Measurements from ENCODE around the gene G6PD.
A peak's percentile ranks its signal among the peaks of the same experiment; 100 is the strongest.
"Not testable (repeated sequence)": the region's sequence is repeated elsewhere in the genome, so short reads cannot be mapped to it uniquely, and the experiment has no call there.

The G6PD gene

DNA sequence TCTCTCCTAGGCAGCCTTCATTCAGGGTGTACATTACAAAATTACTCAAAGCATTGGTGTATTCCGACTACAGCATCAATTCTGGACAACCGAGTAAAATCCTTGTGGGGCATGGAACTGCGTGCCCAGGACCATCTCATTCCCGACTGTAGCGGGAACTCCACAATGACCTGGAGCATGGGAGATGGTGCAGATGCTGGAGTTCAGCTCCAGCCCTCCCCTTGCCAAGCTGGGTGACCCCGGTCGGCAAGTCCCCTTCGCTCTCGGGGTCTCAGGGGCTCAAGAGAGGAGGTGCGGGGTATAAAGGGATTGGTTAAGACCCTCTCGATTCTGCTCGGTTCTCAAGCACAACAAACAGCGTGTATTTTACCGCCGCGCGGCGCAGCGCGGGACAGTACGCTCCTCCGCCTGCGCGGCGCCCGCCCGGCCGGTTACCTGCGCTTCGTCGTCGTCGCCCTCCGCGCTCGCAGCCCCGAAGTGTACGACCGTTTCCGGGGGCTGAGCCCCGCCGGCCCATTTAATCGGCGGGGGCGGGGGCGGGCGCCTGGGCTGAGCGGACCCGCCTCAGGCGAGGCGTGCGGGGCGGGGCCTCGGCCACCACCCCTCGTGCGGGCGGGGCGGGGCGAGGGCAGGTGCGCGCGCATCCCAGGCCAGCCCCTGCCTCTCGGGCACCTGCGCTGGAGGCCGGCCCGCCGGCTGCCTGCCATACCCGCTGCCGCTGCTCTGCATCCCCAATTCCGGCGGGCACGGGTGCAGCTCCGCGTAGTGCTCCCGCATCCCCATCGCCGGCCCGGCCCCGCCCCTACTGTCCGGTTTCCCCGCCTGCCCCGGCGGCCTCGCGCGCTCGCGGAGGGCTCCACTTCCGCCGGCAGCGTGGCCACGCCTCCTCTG is at the start of gene G6PD:
Gene G6PD (minus strand): TSS at position 493 of the 891 bp plus-strand sequence. CDS start 691 bp downstream, outside the sequence.
- peak; percentile 64 for DNase-seq

DNA sequence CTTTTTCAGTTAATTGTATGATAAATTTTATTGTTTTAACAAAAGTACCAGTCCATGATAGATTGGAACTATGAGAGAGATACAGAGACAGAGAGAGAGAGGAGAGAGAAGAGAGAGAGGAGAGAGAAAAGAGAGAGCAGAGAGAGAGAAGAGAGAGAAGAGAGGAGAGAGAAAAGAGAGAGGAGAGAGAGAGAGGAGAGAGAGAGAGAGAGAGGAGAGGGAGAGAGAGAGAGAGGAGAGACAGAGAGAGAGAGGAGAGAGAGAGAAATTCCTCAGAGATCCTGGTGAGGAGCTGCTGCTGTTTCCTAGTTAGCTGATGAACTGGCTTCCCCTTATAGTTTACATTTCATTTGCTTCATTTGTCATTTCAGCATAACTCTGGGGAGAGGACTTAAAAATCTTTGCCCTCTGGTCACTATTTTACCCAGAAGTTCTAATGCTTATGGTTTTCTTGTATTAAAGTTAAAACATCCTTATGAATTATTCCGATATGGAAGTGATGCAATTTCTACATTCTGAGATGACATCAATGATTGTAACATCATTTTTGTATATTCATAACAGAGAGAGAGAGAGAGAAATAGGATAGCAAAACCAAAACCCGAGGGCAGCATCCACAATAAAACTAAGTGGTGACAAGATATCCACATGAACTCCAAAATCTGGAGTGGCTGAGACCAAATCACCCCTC is 49.1 kb upstream of the G6PD start:
- DNase-seq, result peak; percentile 0

DNA sequence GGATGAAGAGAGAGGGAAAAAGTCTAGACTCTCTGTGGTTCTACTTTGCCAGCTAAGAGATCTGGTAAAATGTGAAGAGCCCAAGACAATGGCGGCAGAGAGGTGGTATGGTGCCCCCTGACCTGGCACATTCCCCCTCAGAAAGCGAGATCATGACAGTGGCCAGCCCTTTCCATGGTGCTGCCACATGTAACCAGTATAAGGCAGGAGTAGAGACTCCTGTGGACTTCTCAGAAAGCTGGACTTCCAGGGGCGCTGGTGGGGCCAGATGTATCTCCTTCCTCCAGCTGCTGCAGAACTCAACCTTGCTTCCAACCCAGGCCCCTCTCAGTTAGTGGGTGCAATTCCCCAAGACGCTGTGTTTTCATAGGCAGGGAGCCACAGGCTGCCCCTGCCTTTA is 47.8 kb upstream of the G6PD start:
- DNase-seq, result no peak

DNA sequence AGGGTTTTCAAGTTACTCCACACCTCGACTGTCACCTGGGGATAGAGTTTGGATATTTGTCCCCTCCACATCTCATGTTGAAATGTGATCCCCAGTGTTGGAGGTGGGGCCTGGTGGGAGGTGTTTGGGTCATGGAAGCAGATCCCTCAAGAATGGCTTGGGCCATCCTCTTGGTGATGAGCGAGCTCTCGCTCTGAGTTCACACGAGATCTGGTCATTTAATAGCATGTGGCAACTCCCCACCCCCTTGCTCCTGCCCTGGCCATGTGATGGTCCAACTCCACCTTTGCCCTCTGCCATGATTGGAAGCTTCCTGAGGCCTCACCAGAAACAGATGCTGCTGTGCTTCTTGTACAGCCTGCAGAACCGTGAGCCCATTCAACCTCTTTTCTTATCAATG is 46.6 kb upstream of the G6PD start:
- DNase-seq, result no peak

DNA sequence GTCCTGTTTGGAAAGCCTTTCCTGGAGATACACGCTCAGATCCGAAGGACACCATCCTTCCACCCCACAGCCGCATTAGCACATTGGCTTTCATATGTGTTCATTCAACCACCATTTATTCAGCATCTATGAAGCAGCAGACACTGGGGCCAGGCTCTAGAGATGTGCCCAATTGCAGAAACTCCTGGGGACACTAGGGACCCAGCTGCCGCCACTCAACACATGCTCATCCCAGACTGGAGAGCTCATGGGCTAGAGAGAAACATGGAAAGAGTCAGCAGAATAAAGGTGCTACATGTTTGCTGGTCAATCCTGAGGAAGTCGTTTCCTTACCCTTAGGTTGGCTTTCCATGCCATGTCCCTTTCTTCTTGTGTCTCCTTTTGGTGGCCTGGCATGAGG is 45.9 kb upstream of the G6PD start:
- no peak for DNase-seq

DNA sequence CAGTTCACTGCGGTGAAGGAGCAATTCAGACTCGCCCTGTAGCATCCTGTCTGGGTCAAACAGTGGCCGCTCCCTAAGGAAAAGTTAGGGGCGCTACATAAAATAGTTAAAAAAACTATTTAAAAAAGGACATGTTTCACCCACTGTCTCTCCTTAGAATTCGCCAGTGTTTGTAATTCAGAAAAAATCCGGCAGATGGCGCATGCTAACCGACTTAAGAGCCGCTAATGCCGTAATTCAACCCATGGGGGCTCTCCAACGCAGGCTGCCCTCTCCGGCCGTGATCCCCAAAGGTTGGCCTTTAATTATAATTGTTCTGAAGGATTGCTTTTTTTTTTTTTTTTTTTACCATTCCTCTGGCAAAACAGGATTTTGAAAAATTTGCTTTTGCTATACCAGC is 43.8 kb upstream of the G6PD start:
- DNase-seq, result not testable (repeated sequence)

DNA sequence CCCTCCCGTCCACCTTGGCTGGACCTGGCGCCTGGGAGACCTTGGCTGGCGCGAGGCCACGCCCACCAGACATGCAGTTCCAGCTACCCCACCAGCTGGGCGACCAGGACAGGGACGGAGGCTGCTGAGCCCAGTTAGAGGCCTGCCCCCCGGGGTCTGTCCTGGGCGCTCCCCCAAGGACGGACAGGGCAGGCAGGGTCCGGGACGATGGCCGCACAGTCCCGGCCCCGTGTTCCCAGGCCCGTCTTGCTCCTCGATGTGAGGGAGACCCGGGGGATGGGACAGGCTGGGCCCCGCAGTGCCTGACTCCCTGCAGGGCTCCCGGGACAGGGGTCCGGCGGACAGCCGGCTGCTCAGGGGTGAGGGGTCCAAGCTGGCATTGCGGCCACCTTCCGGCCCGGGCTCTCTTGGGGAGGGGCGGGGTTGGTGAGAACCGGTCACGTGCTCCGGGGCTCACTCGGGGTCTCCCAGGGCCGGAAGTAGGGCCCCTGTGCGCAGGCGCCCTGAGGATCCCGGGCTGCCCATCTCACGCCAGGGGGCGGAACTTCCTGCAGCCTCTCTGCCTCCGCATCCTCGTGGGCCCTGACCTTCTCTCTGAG is 38.0 kb upstream of the G6PD start, which contains the start of gene CTAG1A:
Gene CTAG1A (plus strand): TSS at position 549 of the 599 bp plus-strand sequence. CDS start 74 bp downstream, outside the sequence.
- DNase-seq, result not testable (repeated sequence)

DNA sequence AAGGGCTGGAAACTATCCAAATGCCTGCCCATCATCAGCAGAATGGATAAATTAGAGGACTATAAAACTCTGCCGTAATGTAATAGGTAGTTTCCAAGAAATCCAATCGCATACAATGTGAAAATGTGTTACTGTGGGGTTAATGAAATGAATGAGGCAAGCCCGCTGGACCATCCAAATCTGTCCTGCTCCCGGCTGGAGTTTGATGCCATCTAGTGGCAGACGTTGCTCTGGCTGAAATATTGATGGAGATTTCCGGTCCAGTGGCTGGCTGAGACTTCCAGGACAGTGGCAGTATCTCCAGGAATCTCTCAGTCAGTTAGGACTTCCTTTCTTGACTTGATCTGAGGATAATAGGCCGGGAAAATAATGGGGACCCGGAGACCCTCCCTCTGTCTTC is 36.3 kb upstream of the G6PD start:
- DNase-seq, result not testable (repeated sequence)

DNA sequence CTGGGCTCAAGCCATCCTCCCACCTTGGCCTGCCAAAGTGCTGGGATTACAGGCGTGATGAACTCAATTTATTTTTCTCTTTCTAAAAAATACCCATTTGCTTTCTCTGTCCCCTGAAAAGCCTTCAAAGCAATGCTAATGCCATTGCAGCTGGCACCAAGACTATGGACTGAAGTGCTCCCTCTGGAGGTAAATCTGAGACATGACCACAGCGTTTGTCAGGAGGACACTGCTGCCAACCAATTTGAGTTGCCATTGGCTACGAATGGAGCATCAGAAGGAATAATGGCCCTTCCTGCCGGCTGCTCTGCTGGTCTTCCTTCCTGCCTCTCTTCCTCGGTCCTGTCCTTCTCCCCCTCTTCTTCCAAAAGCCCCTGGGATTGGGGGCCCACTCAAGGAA is 28.4 kb upstream of the G6PD start:
- DNase-seq, result not testable (repeated sequence)

DNA sequence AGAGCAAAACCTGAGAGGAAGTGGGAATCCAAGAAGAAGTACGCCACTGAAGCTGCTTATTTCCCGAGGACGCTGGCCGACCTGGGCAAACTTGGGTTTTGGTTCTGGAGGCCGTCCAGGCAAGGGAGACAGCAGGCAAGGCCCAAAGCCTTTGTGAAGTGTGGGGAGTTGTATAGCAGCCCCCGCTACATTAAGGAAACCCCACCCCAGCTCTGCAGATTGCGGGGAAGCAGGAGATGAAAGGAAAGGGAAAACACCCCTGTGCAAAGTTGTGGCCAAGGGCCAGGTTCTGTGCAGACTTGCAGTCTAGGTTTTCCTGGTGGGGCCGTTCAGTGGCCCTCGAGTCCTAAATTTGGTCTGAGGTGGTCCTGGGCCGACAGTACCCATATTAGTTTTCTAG is 26.4 kb upstream of the G6PD start:
- not testable (repeated sequence) for DNase-seq

DNA sequence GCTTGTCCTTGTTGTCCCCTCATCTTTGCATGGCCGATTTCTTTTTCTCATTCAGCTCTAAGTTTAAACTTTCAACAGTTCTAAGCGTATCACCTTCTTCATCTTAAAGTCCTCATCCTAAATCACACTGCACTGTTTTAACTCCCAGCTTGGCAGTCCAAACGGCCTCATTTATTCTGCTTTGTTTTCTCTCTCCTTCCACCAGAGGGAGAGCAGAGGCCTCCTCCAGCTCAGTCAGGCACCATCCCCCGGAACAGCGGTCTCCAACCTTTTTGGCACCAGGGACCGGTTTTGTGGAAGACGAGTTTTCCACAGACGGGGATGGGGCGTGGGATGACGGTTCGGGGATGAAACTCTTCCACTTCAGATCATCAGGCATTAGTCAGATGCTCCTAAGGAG is 23.7 kb upstream of the G6PD start:
- DNase-seq, result not testable (repeated sequence)

DNA sequence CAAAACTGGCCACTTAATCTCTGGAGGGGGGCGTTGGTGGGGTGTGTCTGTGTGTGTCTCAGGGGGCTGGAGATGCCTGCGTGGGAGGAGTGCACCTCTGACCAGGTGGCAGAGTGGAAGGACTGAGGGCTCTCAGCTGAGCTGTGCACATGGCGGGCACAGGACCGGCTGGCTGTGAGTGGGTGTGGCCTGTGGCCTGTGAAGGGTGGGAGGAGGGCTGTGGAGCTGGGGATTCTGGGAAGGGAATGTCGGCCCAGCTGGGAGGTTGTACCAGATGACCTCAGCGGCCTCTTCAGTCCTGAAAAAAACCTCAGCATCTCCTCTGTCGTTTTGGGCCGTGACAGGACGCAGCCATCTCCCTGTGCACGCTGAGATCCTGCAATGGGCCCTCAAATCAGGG is 15.6 kb upstream of the G6PD start:
- not testable (repeated sequence) for DNase-seq

DNA sequence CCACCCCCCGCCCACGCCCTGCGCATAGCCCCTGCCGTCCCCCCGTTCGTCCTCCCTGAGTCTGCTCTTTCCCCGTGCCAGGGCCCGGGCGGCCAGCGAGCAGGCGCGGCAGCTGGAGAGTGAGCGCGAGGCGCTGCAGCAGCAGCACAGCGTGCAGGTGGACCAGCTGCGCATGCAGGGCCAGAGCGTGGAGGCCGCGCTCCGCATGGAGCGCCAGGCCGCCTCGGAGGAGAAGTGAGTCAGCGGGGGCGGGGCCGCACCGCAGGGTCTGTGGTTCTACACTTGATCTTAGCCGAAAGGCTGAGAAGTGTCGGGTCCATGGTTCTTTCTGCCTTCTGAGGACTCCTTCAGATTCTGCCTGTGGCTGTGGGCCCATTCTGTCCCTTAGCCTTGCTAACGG is 13.7 kb upstream of the G6PD start:
- not testable (repeated sequence) for DNase-seq

DNA sequence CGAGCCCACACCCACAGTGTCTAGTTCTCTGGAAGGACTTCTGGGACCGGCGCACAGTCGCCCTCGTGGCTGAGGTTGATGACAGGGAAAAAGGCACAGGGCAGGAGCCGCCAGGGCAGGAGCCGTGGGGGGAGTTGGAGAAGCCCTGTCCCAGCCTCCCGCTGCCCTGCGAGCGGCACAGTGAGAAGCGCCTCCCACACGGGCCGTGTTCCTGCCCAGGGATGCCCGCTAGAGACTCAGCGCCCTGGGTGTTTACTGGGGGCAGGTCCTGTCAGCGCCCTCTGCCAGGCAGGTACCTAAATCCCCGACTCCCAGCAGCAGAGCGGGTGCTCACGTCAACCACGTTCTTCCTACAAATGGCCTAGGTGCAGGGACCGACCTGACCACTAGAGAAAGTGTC is 12.2 kb upstream of the G6PD start:
- DNase-seq, result not testable (repeated sequence)

DNA sequence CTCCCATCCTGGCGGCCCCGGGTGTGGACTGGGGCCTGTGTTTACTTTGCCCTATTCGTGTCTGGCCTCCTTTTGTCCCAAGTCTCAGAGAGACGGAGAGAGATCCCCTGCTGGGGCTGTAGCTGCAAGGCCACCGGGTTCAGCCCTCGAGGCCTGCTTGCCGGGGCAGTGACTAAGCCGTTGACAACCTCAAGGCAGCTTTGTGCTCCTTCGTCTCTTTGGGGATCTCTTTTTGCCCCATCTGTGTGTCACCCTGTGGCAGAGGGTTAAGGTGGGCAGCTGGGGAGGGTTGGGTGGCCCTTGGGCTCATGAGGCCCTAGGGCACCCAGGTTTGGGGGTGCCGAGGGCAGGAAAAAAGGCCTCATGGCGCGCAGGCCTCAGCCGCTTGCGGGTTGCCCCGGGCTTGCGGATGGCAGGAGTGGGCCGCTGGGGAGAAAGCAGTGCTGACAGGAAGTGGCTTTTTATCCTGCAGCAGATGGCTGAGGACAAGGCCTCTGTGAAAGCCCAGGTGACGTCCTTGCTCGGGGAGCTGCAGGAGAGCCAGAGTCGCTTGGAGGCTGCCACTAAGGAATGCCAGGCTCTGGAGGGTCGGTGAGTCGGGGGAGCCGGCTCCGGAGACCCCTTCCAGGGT is 11.5 kb upstream of the G6PD start:
- DNase-seq, result not testable (repeated sequence)

DNA sequence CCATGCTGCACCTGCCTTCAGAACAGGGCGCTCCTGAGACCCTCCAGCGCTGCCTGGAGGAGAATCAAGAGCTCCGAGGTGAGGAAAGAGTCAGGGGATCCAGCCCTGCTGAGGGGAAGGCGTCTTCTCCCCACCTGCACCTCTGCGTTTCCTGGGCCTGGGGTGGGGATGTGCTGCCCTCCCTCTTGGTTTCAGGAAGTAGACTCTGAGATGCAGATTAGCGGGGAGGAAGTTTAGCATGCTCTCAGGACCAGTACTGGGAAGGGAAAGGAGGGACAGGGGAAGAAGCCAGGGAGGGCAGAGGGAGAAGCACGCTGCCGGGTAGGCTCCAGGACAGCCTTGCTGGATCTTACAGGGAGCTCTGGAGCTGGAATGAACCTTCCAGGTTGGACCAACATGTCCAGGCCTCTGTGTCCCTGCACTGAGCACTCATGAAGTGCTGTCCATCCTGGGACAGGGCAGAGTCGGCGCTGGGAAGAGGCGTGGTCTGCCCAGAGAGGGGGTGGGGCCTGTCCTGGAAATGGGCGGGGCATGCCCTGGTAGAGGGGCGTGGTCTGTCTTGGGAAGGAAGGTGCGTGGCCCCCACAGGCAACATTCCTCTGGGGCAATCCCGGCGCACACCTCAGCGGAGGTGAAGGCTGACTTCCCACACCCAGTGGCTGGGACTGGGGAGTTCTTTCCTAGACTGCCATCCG is 5.6 kb upstream of the G6PD start:
- not testable (repeated sequence) for DNase-seq

DNA sequence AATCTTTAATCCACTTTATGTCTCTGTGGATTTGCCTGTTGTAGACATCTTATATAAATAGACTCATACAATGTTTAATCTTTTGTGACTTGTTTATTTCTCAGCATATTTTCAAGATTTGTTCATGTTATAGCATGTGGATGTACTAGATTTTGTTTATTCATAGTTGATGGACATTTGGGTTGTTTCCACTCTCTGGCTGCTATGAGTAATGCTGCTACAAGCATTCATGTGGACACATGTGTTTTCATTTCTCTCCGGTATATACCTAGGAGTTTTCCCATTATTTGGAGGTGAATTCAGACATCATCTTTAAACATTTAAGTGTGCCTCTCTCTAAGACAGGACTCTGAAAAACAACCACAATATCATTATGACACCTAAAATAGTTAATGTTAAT is 3.1 kb upstream of the G6PD start:
- DNase-seq, result no peak

DNA sequence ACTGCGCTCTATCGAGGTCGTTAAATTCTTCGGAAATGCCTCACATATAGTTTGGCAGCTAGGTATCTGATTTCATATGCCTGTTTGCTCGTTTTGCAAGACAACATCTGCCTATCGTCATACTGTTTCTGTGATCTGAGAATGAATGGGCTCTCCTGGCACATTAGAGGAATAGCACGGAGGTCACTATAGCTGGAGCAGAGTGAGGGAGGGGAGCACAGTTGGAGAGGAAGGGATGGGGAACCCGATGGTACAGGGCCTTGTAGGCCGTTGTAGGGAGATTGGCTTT is 1.3 kb upstream of the G6PD start:
- DNase-seq, result no peak

DNA sequence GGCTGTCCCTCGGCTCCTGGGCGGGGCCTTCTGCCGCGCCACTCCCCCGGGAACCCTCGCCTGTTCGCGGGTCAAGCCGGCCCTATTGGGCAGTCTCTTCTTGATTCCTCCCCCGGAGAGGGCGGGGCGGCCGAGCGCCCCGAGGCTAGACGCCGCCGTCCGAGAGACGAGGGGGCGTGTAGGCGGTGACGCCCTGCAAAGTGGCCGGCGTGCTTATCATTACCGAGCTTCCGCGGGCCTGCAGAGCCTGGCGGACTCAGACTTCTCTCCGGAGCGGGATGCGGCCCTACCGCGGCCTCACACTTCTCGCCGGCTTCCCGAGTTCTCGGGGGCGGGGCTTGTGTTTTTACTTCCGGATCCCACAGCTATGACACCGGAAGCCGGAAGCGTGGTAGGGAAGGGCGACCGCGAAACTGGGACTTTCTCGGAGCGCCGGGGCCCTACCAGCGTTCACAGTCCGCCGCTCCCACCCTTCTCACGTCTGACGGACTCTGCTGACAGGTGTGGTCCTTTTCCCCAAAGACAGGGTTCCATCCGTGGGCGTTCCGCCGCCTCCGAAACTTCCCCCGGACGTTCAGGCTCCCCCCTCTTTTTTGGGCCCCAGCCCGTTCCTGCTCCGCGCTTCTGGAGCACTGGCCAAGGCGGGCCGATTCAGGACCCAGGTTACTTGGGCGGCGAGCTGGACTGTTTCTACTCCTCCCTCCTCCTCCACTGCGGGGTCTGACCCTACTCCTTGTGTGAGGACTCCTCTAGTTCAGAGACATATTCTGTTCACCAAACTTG is 790 bp upstream of the G6PD start, which contains the start of gene IKBKG:
Gene IKBKG (plus strand): TSS at position 376 of the 783 bp plus-strand sequence. CDS start 4,383 bp downstream, outside the sequence.
- peak; percentile 89 for DNase-seq

DNA sequence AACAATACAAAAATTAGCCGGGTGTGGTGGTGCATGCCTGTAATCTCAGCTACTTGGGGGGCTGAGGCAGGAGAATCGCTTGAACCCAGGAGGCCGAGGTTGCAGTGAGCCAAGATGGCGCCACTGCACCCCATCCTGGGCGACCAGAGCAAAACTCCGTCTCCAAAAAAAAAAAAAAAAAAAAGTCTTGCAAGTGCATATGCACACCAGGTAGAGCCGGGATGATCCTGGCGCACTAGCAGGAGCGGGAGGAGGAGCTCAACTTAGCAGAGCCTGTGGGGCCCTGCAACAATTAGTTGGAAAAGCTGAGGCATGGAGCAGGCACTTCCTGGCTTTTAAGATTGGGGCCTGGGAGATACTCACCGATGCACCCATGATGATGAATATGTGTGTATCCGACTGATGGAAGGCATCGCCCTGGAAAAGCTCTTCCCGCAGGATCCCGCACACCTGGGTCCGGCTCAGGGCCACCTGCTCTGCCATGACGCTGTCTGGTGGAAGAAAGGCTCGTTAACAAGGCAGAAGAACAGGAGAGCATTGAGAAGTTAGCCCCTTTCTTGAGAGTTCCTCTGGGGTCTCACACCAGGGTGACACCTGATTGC is 872 bp downstream of the G6PD start:
- no peak for DNase-seq

DNA sequence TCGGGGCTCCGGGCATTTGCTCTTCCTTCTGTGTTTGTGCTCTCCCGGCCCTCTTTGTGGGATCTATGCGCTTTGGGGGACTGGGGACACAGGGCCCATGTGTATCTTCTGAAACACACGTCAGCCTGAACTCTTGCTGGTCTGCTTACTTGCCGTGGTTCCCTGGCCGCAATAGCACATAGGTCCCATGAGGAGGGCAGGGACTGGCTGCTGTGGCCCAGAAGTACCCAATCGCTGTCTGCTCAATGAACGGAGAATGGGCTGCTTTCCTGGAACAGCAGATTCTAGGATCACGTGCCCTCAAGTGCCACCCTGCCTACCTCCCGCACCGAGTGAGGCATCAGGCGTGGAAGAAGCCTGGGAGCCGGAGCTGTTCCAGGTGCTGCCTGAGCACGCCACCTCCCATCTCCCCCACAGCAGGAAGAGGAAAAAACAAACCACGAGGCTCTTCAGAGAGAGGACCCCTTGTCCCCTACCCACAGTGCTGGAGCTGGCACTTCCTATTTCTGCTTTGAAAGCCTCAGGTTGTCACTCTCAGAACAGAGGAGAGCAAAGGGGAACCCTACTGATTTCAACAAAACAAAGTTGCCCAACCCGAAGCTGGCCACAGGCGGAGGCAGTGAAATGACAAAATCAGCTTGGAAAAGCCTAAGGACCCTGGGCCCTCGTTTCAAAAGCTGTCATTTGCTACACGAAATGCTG is 3.8 kb downstream of the G6PD start:
- DNase-seq, result no peak

Data from fibroblast of upper back skin (primary cell).